Measurements from ENCODE around the gene PNPLA6. TPM values are rescaled to one million over a fixed set of nuclear protein-coding genes. Genes with fewer than 3 reads are reported as not detected.

Gene PNPLA6
- total RNA-seq, 1 experiment from 2014 or later, result 75.8 TPM

DNA sequence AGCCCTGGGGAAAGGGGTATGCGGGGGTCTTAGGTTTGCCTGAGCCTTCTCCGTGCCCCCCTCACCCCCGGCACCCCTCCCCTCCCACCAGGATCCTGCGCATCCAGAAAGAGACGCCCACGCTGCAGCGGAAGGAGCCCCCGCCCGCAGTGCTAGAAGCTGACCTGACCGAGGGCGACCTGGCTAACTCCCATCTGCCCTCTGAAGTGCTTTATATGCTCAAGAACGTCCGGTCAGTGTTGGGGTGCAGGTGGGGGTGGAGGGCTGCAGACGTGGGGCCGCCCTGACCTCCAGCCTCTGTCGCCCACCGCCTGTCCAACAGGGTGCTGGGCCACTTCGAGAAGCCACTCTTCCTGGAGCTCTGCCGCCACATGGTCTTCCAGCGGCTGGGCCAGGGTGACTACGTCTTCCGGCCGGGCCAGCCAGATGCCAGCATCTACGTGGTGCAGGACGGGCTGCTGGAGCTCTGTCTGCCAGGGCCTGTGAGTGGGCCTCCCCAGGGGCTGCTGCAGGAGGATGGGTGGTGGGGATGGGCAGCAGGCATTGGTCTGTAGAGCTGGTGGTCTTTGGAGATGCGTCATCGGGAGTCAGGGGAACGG, 4.4 kb downstream of the PNPLA6 start:
- TF ChIP-seq, protein P1, sequence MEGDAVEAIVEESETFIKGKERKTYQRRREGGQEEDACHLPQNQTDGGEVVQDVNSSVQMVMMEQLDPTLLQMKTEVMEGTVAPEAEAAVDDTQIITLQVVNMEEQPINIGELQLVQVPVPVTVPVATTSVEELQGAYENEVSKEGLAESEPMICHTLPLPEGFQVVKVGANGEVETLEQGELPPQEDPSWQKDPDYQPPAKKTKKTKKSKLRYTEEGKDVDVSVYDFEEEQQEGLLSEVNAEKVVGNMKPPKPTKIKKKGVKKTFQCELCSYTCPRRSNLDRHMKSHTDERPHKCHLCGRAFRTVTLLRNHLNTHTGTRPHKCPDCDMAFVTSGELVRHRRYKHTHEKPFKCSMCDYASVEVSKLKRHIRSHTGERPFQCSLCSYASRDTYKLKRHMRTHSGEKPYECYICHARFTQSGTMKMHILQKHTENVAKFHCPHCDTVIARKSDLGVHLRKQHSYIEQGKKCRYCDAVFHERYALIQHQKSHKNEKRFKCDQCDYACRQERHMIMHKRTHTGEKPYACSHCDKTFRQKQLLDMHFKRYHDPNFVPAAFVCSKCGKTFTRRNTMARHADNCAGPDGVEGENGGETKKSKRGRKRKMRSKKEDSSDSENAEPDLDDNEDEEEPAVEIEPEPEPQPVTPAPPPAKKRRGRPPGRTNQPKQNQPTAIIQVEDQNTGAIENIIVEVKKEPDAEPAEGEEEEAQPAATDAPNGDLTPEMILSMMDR (IDR thresholded peaks at IDR 0.05; ENCODE audit: unreplicated experiment), result no peak
- intact Hi-C loops (cut with micrococcal nuclease), result loop anchor here (5.0 to 10.0 kb wide), 2 partner anchors 153 to 185 kb away; no protein-coding TSS in a partner anchor
- no peak overlapping the region for H3K4me3 Mint-ChIP-seq (ENCODE audit: unreplicated experiment)
- CTCF ChIA-PET, result interaction anchor here (0.7 kb wide), 1 partner anchor 111 kb away, joined by 3 read pairs; no protein-coding TSS in a partner anchor
- no peak overlapping the region for H3K27ac Mint-ChIP-seq (ENCODE audit: low read depth, unreplicated experiment)
- no peak for DNase-seq (ENCODE audit: unreplicated experiment)
- H3K4me1 Mint-ChIP-seq (ENCODE audit: insufficient read depth, unreplicated experiment), result no peaks in the 10 kb centered on the region
- peaks cover 39% of the 10 kb centered on the region for H3K36me3 Mint-ChIP-seq (ENCODE audit: insufficient read depth, unreplicated experiment)
- no peaks in the 10 kb centered on the region for H3K27me3 Mint-ChIP-seq (ENCODE audit: insufficient read depth, unreplicated experiment)
- POLR2A ChIA-PET, result interaction anchor here (0.5 kb wide), 1 partner anchor 246 kb away, joined by 3 read pairs; the partner anchor contains the start of gene INSR
- no TSS peak for BruUV-seq (replicated peaks)
- H3K9me3 Mint-ChIP-seq (ENCODE audit: unreplicated experiment), result no peaks in the 10 kb centered on the region

- no peak overlapping the region for H3K4me3 Mint-ChIP-seq (ENCODE audit: unreplicated experiment)
- H3K4me1 Mint-ChIP-seq (ENCODE audit: insufficient read depth, unreplicated experiment), result no peaks in the 10 kb centered on the region
- CTCF ChIA-PET, result interaction anchor here (0.6 kb wide), 1 partner anchor 158 kb away, joined by 3 read pairs; no protein-coding TSS in a partner anchor
- TF ChIP-seq, protein P1 (IDR thresholded peaks at IDR 0.05; ENCODE audit: unreplicated experiment), result no peak
- H3K27ac Mint-ChIP-seq (ENCODE audit: low read depth, unreplicated experiment), result no peak overlapping the region
- POLR2A ChIA-PET, result no interaction called here
- no peaks in the 10 kb centered on the region for H3K27me3 Mint-ChIP-seq (ENCODE audit: insufficient read depth, unreplicated experiment)
- DNase-seq (ENCODE audit: unreplicated experiment), result peak; percentile 38
- intact Hi-C loops (cut with micrococcal nuclease), result no loop called here
- no peaks in the 10 kb centered on the region for H3K9me3 Mint-ChIP-seq (ENCODE audit: unreplicated experiment)
- H3K36me3 Mint-ChIP-seq (ENCODE audit: insufficient read depth, unreplicated experiment), result peaks cover 39% of the 10 kb centered on the region
- BruUV-seq (replicated peaks), result no TSS peak
Observed at GRCh38 chr19:7540761-7541474, 5.4 kb downstream of the PNPLA6 start.

DNA sequence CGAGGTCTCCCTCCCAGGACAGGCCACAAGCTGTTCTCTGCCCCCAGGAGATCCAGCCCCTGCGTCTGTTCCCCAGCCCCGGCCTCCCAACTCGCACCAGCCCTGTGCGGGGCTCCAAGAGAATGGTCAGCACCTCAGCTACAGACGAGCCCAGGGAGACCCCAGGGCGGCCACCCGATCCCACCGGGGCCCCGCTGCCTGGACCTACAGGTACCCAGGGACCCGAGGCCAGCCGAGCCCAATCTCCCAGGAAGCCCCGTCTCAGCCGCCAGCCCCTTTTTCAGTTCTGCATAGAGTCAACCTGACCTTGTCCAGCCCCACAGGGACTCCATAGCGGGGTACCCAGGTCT, 5.9 kb downstream of the PNPLA6 start:
- no peaks in the 10 kb centered on the region for H3K9me3 Mint-ChIP-seq (ENCODE audit: unreplicated experiment)
- DNase-seq (ENCODE audit: unreplicated experiment), result no peak
- no peak overlapping the region for H3K4me3 Mint-ChIP-seq (ENCODE audit: unreplicated experiment)
- intact Hi-C loops (cut with micrococcal nuclease), result no loop called here
- POLR2A ChIA-PET, result no interaction called here
- no TSS peak for BruUV-seq (replicated peaks)
- no peak overlapping the region for H3K27ac Mint-ChIP-seq (ENCODE audit: low read depth, unreplicated experiment)
- H3K36me3 Mint-ChIP-seq (ENCODE audit: insufficient read depth, unreplicated experiment), result peaks cover 39% of the 10 kb centered on the region
- no peaks in the 10 kb centered on the region for H3K27me3 Mint-ChIP-seq (ENCODE audit: insufficient read depth, unreplicated experiment)
- no peaks in the 10 kb centered on the region for H3K4me1 Mint-ChIP-seq (ENCODE audit: insufficient read depth, unreplicated experiment)
- TF ChIP-seq, protein P1 (IDR thresholded peaks at IDR 0.05; ENCODE audit: unreplicated experiment), result no peak
- CTCF ChIA-PET, result interaction anchor here (0.6 to 1.3 kb wide), 2 partner anchors 27 to 158 kb away, joined by 3 to 7 read pairs; no protein-coding TSS in a partner anchor

DNA sequence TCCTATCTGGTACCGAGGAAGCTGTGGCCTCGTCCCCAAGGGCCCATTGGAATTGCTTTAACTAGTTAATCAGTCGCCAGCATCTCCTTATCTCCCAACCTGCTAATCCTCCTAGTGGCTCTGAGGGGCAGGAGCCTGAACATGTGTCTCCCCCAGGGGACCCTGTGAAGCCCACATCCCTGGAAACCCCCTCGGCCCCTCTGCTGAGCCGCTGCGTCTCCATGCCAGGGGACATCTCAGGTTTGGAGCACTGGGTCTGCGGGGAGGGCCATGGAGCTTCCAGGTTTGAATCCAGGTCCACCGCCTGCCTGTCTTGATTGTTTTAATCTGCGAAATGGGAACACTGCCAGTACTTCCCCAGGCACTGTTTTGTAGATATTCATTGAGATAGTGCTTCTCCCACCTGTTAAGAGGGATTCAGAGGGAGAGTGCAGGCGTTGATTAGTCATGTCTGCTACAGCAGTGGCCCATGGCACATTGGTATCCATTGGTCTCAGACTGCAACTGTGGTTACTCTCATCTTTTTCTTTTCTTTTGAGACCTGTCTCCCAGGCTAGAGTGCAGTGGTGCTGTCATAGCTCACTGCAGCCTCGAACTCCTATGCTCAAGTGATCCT, 6.4 kb downstream of the PNPLA6 start:
- CTCF ChIA-PET, result interaction anchor here (0.6 to 1.3 kb wide), 2 partner anchors 26 to 157 kb away, joined by 3 to 7 read pairs; no protein-coding TSS in a partner anchor
- TF ChIP-seq, protein P1 (IDR thresholded peaks at IDR 0.05; ENCODE audit: unreplicated experiment), result no peak
- H3K36me3 Mint-ChIP-seq (ENCODE audit: insufficient read depth, unreplicated experiment), result peaks cover 39% of the 10 kb centered on the region
- H3K4me3 Mint-ChIP-seq (ENCODE audit: unreplicated experiment), result no peak overlapping the region
- POLR2A ChIA-PET, result no interaction called here
- BruUV-seq (replicated peaks), result no TSS peak
- H3K9me3 Mint-ChIP-seq (ENCODE audit: unreplicated experiment), result no peaks in the 10 kb centered on the region
- no peak overlapping the region for H3K27ac Mint-ChIP-seq (ENCODE audit: low read depth, unreplicated experiment)
- intact Hi-C loops (cut with micrococcal nuclease), result no loop called here
- H3K27me3 Mint-ChIP-seq (ENCODE audit: insufficient read depth, unreplicated experiment), result no peaks in the 10 kb centered on the region
- DNase-seq (ENCODE audit: unreplicated experiment), result no peak
- no peaks in the 10 kb centered on the region for H3K4me1 Mint-ChIP-seq (ENCODE audit: insufficient read depth, unreplicated experiment)

All from MCF 10A (cell line).